ENCODE measurements around the gene CFAP74.

DNA sequence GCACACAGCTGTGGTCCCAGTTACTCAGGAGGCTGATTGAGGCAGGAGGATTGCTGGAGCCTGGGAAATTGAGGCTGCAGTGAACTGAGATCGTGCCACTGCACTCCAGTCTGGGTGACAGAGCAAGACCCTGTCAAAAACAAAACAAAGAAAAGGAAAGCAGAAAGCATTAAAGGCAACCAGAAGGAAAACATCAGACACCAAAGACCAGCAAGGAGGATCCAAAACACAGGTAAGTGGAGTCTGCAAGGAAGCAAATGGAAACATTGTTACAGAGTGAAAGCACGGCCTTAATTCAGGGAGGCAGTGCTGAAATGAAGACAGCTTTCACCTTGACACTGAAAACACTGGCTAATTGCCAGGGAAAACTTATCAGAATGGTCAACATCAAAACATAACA is 40.8 kb downstream of the CFAP74 start:
- TF ChIP-seq, protein P1, sequence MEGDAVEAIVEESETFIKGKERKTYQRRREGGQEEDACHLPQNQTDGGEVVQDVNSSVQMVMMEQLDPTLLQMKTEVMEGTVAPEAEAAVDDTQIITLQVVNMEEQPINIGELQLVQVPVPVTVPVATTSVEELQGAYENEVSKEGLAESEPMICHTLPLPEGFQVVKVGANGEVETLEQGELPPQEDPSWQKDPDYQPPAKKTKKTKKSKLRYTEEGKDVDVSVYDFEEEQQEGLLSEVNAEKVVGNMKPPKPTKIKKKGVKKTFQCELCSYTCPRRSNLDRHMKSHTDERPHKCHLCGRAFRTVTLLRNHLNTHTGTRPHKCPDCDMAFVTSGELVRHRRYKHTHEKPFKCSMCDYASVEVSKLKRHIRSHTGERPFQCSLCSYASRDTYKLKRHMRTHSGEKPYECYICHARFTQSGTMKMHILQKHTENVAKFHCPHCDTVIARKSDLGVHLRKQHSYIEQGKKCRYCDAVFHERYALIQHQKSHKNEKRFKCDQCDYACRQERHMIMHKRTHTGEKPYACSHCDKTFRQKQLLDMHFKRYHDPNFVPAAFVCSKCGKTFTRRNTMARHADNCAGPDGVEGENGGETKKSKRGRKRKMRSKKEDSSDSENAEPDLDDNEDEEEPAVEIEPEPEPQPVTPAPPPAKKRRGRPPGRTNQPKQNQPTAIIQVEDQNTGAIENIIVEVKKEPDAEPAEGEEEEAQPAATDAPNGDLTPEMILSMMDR (conservative IDR thresholded peaks at IDR 0.05; ENCODE audit: low read length) = no peak
- TF ChIP-seq EZH2phosphoT487 (IDR thresholded peaks at IDR 0.05; ENCODE audit: borderline replicate concordance) = no peak
